ENCODE measurements around the gene SELENOP.

SELENOP gene

DNA sequence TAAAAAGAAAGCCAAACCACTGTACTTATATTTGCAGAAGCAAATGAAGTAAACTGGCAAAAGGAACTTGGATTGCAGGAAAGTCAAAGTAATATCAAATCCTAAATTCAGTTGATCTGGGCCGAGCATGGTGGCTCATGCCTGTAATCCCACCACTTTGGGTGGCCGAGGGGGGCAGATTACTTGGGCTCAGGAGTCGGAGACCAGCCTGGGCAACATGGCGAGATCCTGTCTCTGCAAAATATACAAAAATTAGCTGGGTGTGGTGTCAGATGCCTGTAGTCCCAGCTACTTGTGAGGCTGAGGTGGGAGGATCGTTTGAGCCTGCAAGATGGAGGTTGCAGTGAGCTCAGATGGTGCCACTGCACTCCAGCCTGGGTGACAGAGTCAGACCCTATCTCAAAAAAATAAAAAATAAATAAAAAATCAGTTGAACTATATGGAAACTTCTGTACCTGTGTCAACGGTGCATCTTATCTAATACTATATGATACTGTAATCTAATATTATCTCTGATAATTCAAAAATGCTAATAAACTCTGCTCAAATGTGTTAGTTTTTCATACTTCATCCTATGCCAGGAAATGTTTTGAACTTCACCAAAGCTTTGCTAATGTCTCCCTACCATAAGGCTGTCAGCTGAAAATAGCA is 10.1 kb downstream of the SELENOP start:
- no peak overlapping the region for H3K27ac ChIP-seq
- TF ChIP-seq CTCF (conservative IDR thresholded peaks at IDR 0.05): no peak
- TF ChIP-seq ZFX (IDR thresholded peaks at IDR 0.05): no peak

DNA sequence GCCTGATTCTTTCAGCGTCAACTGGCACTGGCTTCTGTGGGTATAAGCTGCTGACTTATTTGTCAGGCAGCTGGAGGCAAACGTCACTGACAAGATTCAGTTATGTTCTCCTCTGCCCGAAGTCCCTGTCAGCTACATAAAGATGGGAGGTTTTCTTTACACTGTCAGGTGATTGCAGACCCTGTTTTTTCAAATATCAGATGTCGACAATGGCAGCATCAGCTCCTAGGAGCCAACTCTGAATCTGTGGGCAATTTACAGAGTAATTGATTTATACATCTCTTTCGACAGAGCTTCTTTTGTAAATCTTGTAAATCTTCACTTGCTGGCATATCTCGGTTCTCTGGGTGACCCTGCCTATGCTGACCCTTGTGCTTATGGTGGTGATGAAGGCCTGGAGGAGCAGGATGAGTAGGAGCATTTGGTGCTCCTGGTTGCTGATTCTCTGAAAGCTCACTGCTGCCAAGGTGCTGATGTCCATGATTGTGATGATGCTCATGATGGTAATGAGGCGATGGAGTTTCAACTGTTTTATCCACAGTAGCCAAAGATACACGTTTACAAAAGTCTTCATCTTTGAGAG is 10.9 kb downstream of the SELENOP start:
- TF ChIP-seq CTCF (conservative IDR thresholded peaks at IDR 0.05) (no peak), ZFX (IDR thresholded peaks at IDR 0.05) (no peak)
- H3K27ac ChIP-seq: no peak overlapping the region

DNA sequence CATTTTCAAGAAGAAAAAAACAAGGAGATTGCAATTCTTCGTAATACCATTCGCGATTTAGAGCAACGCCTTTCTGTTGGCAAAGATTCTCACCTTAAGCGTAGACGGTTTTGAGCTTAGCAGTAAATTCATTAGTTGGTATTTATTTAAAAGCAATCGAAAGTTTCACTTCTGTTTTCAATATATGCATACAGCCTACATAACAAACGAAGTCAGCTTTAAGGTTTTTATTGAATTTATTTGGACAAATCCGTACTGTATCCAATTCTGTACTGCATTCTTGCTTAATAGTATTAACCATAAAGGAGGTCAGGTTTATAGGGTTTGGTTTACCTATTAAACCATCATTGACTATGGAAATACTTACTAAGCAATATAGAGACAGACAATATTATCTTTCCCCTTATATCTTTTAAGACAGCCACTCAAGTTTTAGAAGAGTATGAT is 12.0 kb downstream of the SELENOP start:
- TF ChIP-seq ZFX (IDR thresholded peaks at IDR 0.05) (no peak), CTCF (conservative IDR thresholded peaks at IDR 0.05) (no peak)
- no peak overlapping the region for H3K27ac ChIP-seq

GRCh38 chr5:42799241-42799608 is 12.5 kb downstream of the SELENOP start:
- no peak for TF ChIP-seq ZFX (IDR thresholded peaks at IDR 0.05)
- TF ChIP-seq CTCF (conservative IDR thresholded peaks at IDR 0.05): no peak
- no peak overlapping the region for H3K27ac ChIP-seq

- no peak for TF ChIP-seq ZFX (IDR thresholded peaks at IDR 0.05)
- no peak for TF ChIP-seq CTCF (conservative IDR thresholded peaks at IDR 0.05)
- H3K27ac ChIP-seq: no peak overlapping the region
Measured at GRCh38 chr5:42798284-42799240, 13.1 kb downstream of the SELENOP start.

DNA sequence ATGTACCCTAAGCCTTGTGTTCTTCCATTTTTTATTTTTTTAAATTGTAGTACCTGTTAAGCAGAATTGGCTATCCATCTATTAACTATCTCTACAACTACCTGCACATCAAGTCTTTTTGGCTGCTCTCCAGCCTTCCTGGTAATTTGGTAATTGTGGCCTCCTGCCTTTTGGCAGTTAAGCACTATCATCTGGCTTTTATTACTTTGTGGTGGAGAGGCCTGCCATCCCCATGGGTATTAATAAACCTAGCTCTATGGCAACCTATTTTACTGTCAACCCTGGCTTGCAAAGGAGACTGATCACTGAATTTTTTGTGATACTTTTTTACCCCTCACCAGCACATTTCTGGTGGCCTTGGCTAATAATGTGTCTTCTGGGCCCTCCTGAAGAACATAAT is 20.5 kb downstream of the SELENOP start:
- TF ChIP-seq ZFX (IDR thresholded peaks at IDR 0.05): no peak
- no peak for TF ChIP-seq CTCF (conservative IDR thresholded peaks at IDR 0.05)
- no peak overlapping the region for H3K27ac ChIP-seq

GRCh38 chr5:42787845-42788244 is 23.8 kb downstream of the SELENOP start:
- TF ChIP-seq CTCF (conservative IDR thresholded peaks at IDR 0.05): no peak
- TF ChIP-seq ZFX (IDR thresholded peaks at IDR 0.05): no peak

More at GRCh38 chr5:42787845-42788244, 23.8 kb downstream of the SELENOP start:
- H3K27ac ChIP-seq: no peak overlapping the region
